LNCAP (cell line): ENCODE measurements around the gene NACA2.

Source experiments
- TF ChIP-seq, protein P1 (sequence below): fragments of 450-650 bp; IDR thresholded peaks from 2 replicates; pipeline ENCODE4 v1.5.1; 2017; ENCODE audit warnings: mild to moderate bottlenecking

Gene NACA2

DNA sequence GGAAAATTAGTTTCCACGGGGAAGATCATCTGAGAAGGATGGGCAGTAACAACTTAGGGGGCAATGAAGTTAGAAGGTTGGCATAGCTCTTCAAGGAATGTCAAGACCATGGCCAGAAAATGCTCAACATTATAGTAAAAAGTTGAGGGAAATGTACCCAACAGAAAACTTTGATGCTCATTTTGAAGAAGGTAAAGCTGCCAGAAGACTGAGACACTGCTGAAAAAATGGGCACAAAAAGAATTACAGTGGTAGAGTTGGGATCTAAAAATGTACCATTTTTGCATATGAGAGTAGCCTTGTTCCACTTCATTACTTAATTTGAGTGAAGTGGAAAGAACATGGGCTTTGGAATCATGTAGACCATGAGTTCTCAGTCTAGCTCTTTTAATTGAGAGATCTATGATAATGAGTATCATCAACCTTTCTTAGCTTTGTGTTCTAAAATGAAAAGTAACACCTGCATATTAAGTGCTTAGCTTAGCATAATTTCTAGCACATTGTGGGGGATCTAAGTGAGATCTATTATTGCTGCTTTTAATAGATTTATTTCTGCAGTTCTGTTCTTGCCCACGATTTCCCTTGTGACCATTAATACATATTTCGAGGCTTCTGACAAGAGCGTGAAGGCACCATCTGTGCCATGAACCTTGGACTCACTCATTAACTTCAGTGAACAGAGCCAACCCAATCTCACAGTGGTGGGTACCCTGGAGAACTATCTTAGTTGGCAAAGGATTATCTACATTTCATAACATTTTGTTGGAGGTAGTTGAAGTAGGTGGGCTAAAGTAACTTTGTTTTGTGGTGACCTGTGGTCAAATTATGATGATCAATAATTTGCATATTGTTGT lies 3.0 kb downstream of the NACA2 start:
- TF ChIP-seq, protein P1, sequence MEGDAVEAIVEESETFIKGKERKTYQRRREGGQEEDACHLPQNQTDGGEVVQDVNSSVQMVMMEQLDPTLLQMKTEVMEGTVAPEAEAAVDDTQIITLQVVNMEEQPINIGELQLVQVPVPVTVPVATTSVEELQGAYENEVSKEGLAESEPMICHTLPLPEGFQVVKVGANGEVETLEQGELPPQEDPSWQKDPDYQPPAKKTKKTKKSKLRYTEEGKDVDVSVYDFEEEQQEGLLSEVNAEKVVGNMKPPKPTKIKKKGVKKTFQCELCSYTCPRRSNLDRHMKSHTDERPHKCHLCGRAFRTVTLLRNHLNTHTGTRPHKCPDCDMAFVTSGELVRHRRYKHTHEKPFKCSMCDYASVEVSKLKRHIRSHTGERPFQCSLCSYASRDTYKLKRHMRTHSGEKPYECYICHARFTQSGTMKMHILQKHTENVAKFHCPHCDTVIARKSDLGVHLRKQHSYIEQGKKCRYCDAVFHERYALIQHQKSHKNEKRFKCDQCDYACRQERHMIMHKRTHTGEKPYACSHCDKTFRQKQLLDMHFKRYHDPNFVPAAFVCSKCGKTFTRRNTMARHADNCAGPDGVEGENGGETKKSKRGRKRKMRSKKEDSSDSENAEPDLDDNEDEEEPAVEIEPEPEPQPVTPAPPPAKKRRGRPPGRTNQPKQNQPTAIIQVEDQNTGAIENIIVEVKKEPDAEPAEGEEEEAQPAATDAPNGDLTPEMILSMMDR = no peak

DNA sequence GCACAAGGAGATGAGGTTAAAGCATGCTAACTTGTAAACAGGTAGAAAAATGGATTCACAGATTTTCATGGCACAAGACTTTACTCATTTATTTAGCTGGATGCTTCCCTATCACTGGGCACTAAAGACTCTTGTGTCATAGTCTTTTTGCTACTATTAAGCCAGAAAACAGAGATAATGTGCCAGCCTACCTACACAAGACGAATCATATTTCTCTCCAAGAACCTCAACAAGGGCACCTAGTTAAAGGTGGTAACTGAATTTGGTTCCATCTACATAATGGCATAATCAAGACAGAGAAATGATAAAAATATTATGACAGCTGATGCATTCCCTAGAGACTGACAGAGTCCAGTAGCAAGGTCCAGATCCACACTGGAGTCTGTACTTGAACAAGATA lies 3.8 kb downstream of the NACA2 start:
- TF ChIP-seq, protein P1 = no peak

DNA sequence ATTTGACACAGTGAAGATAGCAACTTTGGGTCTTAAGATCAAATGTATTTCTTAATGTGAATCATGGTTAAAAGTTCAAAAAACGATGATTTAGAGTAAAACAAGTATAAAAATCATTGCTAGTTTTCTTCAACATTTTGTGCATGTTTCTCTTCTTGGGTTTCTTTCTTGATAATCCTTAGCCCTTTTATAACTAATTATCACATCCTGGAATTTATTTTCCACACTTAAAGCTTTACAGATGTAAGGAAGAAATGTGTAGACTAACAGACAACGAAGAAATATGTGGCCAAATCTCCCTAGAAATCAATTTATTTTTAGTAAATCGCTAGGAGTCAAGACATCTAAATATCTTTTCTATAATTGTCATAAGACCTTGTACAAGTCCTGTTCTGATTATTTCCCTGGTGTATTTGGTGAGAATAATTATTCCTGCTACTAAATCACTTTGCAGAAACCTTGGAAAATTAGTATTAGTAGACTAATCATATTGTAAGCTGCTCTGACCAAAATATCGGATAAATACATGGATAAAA lies 4.9 kb downstream of the NACA2 start:
- TF ChIP-seq, protein P1 = no peak

DNA sequence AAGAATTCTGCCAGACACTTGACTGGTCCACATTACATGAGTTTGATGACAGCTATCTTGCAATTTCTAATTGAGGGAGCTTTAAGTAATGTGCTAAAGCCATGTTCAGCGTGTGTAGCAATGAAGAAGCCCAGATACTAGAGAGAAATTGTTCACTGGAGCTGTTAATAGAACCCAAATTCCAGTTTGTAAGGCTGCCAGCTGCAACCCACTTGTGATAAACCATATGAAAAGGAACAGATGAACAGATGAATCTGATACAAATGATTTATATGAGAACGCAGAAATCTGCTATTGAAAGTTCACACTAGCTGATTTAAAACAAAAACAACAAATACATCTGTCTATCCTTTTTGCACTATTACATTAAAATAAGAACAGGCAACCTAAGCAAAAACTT lies 6.2 kb downstream of the NACA2 start:
- TF ChIP-seq, protein P1 = no peak

DNA sequence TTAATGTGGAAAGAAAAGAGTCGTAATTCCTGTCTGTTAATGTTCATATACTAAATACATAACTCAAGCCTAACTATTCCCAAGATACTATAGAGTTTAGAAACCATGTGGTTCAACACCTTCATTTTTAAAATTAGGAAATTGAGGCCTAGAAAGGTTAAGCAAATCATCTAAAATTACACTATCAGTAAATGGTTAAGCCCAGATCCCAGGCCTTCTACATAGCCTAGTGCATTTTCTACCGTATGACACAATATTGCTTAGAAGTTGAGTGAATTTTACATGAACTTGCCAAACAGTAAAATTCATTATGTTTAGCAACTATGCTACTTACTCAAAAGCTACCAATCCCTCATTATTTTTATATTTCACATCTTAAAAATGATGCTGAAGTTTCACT lies 6.8 kb downstream of the NACA2 start:
- TF ChIP-seq, protein P1 = no peak

DNA sequence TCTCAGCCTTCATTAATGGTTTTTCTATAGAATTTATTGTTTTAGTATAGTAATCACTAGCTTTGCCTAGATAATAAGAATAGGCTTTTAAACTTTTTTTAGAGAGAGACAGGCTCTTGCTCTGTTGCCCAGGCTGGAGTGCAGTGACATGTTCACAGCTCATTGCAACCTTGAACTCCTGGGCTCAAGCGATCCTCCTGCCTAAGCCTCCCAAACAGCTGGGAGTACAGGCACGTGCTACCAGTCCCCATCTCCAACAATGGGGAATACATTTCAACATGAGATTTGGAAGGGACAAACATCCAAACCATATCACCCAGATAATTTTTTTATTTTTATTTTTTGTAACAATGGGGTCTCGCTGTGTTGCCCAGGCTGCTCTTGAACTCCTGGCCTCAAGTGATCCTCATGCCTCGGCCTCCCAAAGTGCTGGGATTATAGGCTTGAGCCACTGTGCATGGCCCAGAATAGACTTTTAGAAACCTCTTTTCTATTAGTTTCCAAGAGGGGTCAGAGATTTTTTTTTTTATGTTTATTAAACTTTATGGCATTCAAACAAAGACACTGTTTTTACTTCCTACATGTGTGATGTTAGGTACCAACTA lies 7.3 kb downstream of the NACA2 start:
- TF ChIP-seq, protein P1 = no peak

DNA sequence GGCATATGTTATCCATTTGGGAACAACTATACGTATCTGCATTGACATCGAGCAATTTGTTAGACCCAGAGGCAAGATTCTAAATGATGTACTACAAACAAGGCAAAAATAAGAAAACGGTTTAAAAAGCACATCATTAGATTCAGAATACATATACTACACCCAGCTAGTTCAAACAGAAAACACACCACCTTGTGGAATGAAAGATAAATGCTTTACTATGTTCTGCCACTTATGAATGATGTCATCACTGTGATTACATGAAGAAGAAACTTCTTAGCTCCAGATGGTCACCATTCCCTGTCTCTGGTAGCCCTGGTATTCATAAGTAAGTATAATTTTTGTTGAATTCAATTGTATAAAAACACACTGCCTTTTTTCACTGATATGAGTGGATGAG lies 7.8 kb downstream of the NACA2 start:
- TF ChIP-seq, protein P1 = peak; percentile 55
